ENCODE measurements around the gene IL10RA. TPM values are rescaled to one million over a fixed set of nuclear protein-coding genes. Genes with fewer than 3 reads are reported as not detected.

The IL10RA gene
- total RNA-seq, 4 donors from 2014 or later, result 9.8 to 50.3 (median 23.9) TPM

DNA sequence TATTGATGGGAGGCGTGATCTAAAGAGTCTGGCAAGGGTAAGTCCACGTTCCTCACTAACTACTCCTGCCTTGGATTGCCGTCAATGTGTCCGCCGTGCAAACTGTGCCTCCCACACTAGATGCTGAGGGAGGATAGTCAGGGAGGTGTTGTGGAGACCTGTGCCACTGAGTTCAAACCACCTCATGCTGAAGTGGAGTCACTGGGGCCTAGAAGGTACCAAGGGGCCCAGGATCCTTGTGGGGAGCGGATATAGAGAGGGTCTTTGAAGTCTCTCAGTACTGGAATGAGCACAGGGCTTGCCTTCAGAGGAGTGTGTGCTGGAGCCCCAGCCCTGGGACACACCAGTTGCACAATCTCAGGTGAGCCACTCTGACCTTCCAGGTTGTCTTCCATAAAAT lies 63.6 kb downstream of the IL10RA start:
- H3K4me3 ChIP-seq, result no peak overlapping the region
- H3K36me3 ChIP-seq, result no peaks in the 10 kb centered on the region
- no peaks in the 10 kb centered on the region for H3K27me3 ChIP-seq
- TF ChIP-seq POLR2A (IDR thresholded peaks at IDR 0.05), result no peak
- TF ChIP-seq CTCF (IDR thresholded peaks at IDR 0.05), result no peak
- H3K27ac ChIP-seq, result peak overlapping the region in 1 of 4 donors; percentile 49
- H3K9me3 ChIP-seq, result no peaks in the 10 kb centered on the region
- DNase-seq, result peak in 1 of 3 donors; percentile 37
- peaks cover 0 to 9% (median 2%) of the 10 kb centered on the region in 4 donors for H3K4me1 ChIP-seq

GRCh38 chr11:118050208-118050891 lies 64.2 kb downstream of the IL10RA start:
- Histone ChIP-seq H3K27me3 (no peaks in the 10 kb centered on the region), H3K36me3 (no peaks in the 10 kb centered on the region), H3K4me1 (peaks cover 0 to 9% (median 2%) of the 10 kb centered on the region in 4 donors), H3K27ac (peak overlapping the region in 2 of 4 donors; percentile 53 to 69), H3K4me3 (no peak overlapping the region), H3K9me3 (no peaks in the 10 kb centered on the region)
- DNase-seq, result peak in 1 of 3 donors; percentile 38
- TF ChIP-seq POLR2A (IDR thresholded peaks at IDR 0.05), result no peak

Other genes with a start within 250 kb of the IL10RA start
- gene DSCAML1, start 189.2 kb upstream of the IL10RA start, total RNA-seq, result 1 to 10 TPM in 2 of 4 donors, under 1 TPM in 2; 0.18 to 5.8 (median 2.9) TPM
- 1 to 10 TPM in 1 of 4 donors, under 1 TPM in 1, not detected in 2; 0.67 to 1.7 TPM for gene FXYD2, start 161.7 kb upstream of the IL10RA start, total RNA-seq
- 10 to 100 TPM in 3 of 4 donors, 1 to 10 TPM in 1; 5.1 to 41.3 (median 14.0) TPM for gene FXYD6, start 109.7 kb upstream of the IL10RA start, total RNA-seq
- gene TMPRSS13, start 57.0 kb upstream of the IL10RA start, total RNA-seq, result not detected
- 100 to 1,000 TPM in 2 of 4 donors, 10 to 100 TPM in 2; 41.3 to 274 (median 159) TPM for gene TMPRSS4, start 90.7 kb downstream of the IL10RA start, total RNA-seq
- gene SMIM35, start 100.6 kb downstream of the IL10RA start, total RNA-seq, result not detected
- 1 to 10 TPM in 2 of 4 donors, under 1 TPM in 2; 0.35 to 8.3 (median 1.4) TPM for gene SCN4B, start 166.4 kb downstream of the IL10RA start, total RNA-seq
- gene SCN2B, start 190.2 kb downstream of the IL10RA start, total RNA-seq, result under 1 TPM in 2 of 4 donors, not detected in 2; 0.13 to 0.38 TPM
- gene JAML, start 238.6 kb downstream of the IL10RA start, total RNA-seq, result 10 to 100 TPM in 3 of 4 donors, 1 to 10 TPM in 1; 7.5 to 83.3 (median 14.4) TPM

All from Peyer's patch (tissue), 4 donors.